Activated gamma-delta T cell treated with anti-CD3 and anti-CD28 coated beads, Interleukin-2, amount 50 U/mL, for 16 hours (primary cell): ENCODE measurements around the gene TACC3.

Experiments
- DNase-seq: peaks from one replicate; pipeline ENCODE4 v3.0.0-alpha.2; 2020; ENCODE audit warnings: low read depth

TACC3 gene

GRCh38 chr4:1776521-1777161, 55.3 kb downstream of the TACC3 start:
- no peak for DNase-seq

DNA sequence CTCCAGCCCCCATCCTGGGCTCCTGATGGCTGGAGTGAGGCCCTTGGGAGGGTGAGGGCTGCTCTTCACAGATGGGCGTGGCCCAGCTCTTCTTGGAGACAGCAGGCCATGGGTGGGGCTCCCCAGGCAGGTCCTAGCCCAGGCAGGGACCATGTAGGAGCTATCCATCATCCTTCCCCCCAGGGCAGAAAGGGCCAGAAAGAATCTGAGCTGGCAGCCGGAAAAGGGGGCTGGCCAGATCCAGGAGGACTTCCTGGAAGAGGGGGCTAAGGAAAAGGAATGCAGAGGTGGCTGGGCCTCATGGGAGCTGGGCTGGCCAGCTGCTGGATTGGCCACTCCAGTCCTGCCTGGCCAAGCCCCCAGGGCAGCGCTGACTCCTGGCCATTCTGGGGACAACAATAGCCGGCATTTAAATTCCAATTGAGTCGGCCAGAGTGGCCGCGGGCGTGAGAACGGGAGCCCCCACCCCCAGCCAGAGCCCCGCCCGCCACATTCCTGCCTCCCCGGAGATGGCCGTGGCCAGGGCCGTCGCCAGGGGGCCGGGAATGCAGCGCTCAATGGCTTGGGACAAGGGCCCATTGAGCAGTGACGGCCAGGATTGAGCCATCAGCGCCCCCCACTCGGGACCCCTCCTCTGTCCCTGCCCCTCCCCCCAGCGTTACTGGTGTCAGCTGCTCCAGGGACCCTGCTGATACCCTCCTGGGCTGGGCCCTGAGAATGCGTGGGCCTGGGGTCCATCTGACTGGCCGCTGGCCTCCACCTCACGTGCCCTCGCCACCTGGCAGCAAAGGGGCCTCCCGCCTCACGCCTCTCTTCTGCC, 56.7 kb downstream of the TACC3 start:
- no peak for DNase-seq

DNA sequence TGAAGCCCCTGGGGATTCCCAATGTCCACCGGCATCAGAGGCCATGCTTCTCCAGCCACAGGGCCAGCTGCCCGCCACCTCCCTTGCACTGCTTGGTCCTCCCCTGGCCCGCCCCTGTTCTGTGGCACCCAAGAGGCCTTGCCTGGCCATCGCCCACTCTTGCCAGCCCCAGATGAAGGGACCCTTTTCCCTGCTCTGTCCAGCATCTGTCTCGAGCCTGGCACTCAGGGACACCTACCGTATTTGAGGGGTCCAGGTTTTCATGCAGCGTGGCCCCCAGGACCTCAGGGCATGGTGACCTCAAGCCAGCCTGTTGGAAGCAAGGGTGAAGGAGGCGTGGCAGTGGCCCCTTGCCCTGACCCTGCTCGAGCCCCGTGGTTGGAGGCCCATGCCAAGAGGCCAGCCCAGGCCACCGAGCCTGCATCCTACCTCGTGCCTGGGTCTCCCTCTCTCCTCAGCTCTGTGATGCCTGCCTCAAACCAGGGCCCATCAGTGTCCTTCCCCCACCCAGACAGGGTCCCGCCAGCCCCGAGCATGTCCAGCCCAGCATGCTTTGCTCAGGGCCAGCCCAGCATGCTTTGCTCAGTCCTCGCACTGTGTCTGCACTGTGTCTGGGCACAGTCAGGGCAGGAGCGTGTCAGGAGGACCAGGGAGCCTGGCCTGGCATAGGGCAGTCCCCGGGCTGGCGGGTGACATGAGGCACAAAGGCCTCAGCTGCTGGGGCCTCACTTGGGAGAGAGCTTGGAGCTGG, 57.5 kb downstream of the TACC3 start:
- DNase-seq: no peak

GRCh38 chr4:1779588-1780382, 58.5 kb downstream of the TACC3 start:
- no peak for DNase-seq

DNA sequence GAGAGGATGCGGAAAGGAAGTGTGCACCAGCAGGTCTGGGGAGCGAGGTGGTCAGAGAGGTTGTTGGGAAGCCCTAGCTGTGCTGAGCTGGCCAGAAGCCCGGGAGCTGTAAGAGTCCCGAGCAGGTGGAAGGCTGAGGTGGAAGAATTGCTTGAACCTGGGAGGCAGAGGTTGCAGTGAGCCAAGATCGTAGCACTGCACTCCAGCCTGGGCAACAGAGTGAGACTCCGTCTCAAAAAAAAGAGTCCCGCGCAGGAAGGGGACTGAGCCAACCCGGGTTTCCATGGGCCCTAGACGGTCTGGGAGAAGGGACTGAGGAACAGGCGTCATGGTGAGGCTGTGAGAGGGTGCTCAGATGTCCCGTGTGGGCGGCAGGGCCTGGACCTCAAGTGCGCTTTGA, 59.1 kb downstream of the TACC3 start:
- DNase-seq: no peak

DNA sequence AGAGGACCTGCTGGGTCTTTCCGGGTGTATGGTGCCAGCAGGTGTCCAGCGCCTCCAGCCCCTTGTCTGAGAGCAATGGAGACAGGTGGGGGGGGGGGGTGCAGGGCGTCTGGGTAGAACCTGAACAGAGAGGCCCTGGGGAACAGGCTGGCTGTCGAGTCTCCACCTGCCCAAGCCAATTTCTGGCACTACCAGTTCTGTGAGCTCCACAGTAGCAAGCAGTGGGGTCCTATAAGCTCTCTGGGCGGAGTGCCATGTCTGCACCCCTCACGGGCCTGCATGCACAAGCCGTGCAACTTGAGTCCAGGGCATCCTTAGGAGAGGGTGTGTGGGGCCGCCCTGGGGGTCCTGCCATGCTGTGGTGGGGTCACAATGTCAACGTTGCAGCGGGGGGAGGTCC, 61.7 kb downstream of the TACC3 start:
- DNase-seq: no peak

DNA sequence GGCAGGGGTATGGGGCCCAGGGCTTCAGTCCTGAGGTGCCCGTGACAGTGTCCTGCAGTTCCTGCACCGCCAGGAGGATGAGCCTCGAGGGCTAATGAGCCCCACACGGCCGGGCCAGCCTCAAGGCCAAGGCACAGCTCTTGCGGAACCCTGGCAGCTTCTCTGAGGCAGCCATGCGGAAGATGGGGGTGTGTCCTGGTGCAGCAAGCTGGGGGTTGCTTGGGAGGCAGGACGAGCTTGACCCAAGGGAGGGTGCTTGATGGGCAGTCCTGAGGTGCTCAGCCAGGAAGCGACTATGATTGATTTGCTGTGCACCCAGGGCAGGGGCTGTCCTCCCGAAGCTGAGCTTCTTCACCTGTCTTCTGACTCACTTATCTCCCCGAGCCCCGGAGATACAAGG, 62.6 kb downstream of the TACC3 start:
- DNase-seq: no peak

DNA sequence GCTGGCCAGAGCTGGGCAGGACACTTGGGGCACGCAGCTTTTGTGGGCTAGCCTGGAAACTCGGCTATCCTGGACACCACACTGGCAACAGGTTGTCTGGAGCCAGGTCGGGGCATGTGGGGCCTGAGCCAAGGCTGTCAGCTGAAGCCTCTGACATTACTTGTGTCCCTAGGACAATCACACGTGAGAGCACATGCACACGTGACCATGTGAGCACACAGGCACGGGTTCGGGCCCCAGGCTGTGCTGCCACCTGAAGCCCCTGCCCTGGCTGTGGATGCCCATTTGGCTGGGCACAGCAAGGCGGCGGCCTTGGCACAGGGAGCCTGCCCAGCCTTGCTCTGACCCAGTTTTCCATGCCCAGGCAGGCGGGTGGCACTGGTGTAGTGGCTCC, 63.1 kb downstream of the TACC3 start:
- no peak for DNase-seq

- DNase-seq: no peak
Measured at GRCh38 chr4:1784789-1785591, 63.7 kb downstream of the TACC3 start.

DNA sequence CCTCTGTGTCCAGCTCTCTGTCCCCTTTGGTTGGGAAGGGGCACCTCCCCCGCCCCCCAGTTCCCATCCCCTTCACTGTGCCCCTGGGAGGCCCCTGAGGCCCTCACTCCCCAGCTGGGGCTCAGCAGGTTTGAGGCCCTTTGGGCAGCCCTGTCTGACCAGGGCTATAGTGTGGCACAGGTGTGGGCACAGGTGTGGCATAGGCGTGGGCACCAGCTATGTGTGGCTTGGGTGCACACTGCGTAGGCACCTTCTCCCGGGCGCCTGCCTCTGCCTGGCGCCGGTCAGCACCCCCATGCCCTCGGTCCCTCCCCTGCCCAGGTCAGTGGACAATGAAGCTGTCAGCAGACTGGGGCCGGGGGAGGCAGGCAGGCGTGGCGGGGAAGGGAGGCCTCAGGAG, 64.3 kb downstream of the TACC3 start:
- no peak for DNase-seq

- no peak for DNase-seq
Measured at GRCh38 chr4:1786544-1787362, 65.4 kb downstream of the TACC3 start.

DNA sequence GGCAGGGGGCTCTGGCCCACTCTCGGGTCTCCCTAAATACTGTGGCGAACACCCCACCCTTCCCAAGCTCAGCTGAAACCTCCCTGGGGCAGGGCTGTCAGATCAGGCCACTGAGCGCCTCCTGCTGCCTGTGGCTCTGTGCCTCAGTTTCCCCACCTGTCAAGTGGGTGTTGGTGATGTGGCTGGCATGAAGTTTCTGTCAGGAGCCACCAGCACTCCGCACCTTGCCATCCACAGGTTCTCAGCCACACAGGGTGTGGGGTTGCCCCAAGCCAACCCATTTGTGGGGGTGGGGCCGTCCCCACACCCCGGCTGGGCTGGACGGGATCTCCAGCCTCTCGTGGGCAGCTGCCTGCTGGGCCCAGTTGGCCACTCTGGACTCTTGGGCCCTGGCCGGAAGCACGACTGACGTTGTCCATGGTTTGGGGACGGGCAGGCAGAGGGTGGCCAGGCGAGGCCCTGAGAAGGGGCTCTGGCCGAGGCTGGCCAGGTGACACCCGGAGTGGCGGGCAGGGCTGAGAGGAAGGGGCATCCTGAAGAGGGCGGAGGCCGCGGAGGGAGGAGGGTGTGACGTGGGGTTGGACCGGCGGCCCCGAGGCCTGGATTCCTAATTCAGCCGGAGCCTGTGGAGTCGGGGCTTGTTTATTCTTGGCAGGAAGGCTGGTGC, 66.2 kb downstream of the TACC3 start:
- DNase-seq: no peak

DNA sequence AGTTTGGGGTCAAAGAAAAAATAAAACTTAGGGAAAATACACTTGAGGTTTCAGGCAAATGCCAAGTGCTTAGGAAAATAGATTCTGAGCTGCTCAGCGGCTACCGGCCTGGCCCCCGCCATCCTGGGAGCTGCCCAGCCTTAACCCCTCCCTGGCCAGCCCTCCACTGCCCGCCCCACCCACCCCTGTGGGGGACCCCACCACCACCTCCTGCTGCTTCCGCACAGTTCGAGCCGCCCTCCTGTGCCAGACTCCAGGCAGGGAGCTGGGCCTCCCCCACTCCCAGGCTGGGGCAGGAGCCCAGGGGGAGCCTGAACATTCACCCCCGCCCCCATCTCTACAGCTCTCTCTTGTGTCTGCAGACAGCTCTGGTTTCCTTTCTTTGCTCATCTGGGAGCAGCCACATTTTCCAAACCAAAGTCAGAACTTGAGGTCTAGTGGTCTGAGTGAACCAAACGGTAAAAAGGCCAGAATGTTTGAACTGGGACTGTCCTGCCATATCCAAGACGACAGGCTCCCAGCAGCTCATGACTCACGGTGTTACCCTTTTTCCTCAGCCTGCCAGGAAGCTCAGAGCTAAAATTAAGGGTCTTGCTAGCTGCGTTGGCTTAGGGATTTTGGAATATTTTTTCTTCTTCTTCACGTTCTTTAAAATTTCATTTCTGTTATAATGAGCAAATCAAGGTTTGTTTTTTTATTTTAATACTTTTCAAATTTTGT, 67.1 kb downstream of the TACC3 start:
- no peak for DNase-seq

DNA sequence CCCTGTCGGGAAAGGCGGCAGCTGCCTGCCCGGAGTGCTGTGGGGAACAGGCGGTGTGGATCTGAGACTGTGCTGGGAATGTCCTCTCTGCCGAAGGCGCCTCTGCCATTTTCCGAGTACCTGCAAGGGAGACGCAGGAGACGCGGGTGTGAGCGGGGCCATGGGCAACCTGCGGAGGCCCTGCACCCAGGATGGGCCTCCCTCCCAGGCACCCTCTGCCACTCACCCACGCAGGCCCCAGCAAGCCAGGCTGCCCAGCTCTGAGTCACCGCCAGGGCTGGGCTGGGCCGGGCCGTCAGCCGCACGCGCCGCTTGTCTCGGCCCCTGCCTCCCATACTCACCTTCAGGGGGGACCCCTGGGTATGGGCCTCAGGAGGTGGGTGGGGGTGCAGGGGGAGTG, 68.2 kb downstream of the TACC3 start:
- DNase-seq: no peak

DNA sequence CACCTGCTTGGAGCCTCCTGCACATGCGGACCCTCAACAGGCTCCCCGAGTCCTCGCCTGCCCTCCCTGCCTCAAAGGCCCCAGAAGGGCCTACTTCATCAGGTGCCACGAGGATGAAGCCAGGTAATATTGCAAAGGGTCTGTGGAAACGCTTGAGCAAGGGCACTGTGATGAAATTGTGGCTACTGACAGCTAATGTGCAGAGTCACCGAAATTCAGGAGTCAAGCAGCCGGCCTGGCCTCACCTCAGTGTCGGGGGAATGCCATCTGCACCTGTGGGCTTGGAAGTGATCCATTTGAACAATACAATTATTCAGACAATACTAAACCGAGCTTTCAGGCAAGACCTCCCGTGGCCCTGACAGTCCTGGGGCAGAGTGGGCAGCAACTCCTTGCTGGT, 68.7 kb downstream of the TACC3 start:
- no peak for DNase-seq

- no peak for DNase-seq
Measured at GRCh38 chr4:1792158-1792831, 71.0 kb downstream of the TACC3 start.

- peak; percentile 11 for DNase-seq
Measured at GRCh38 chr4:1792832-1793495, 71.6 kb downstream of the TACC3 start, which contains the start of gene FGFR3. TSS of gene FGFR3 (plus strand) at chr4:1793293. CDS start at chr4:1793935, 642 bp downstream.

DNA sequence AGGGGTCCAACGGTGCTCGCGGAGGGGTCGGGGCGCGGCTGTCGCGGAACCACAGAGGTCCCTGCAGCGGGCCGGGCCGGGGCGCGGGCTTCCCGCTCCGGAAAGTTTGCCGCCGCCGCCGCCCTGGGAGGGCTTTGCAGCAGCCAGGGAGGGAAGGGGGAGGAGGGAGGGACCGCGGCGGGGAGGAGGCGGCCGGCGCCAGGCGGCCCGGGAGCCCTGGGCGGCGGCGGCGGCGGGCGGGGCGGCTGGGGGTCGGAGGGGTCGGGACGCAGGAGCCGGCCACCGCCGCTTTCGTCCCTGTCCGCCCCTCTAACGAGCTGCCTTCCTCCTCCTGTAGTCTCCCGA, 72.1 kb downstream of the TACC3 start:
- DNase-seq: peak; percentile 16
